ENCODE measurements around the gene ATP6V0B. TPM values are rescaled to one million over a fixed set of nuclear protein-coding genes. Genes with fewer than 3 reads are reported as not detected.

Gene ATP6V0B
- total RNA-seq, 2 experiments from 2014 or later: 116 to 122 TPM

GRCh38 chr1:43982241-43982640 is 7.5 kb downstream of the ATP6V0B start:
- peaks cover 5% of the 10 kb centered on the region for H3K27me3 Mint-ChIP-seq
- peaks cover 33% of the 10 kb centered on the region for H3K36me3 Mint-ChIP-seq
- no peaks in the 10 kb centered on the region for H3K9me3 Mint-ChIP-seq
- peaks cover 20% of the 10 kb centered on the region for H3K4me1 Mint-ChIP-seq
- no peak overlapping the region for H3K27ac Mint-ChIP-seq
- H3K4me3 Mint-ChIP-seq: no peak overlapping the region
- DNase-seq: no peak

GRCh38 chr1:43982808-43983207 is 8.0 kb downstream of the ATP6V0B start:
- no peak for DNase-seq
- no peaks in the 10 kb centered on the region for H3K9me3 Mint-ChIP-seq
- no peak overlapping the region for H3K4me3 Mint-ChIP-seq
- H3K27ac Mint-ChIP-seq: no peak overlapping the region
- H3K4me1 Mint-ChIP-seq: peaks cover 14% of the 10 kb centered on the region
- H3K27me3 Mint-ChIP-seq: peaks cover 5% of the 10 kb centered on the region
- H3K36me3 Mint-ChIP-seq: peaks cover 28% of the 10 kb centered on the region

- peaks cover 5% of the 10 kb centered on the region for H3K27me3 Mint-ChIP-seq
- H3K4me1 Mint-ChIP-seq: peaks cover 10% of the 10 kb centered on the region
- peaks cover 23% of the 10 kb centered on the region for H3K36me3 Mint-ChIP-seq
- H3K9me3 Mint-ChIP-seq: no peaks in the 10 kb centered on the region
- DNase-seq: no peak
- no peak overlapping the region for H3K27ac Mint-ChIP-seq
- no peak overlapping the region for H3K4me3 Mint-ChIP-seq
Measured at GRCh38 chr1:43983253-43983899, 8.6 kb downstream of the ATP6V0B start.

- no peak overlapping the region for H3K27ac Mint-ChIP-seq
- H3K9me3 Mint-ChIP-seq: no peaks in the 10 kb centered on the region
- peaks cover 18% of the 10 kb centered on the region for H3K36me3 Mint-ChIP-seq
- DNase-seq: no peak
- peaks cover 5% of the 10 kb centered on the region for H3K27me3 Mint-ChIP-seq
- H3K4me1 Mint-ChIP-seq: peaks cover 5% of the 10 kb centered on the region
- H3K4me3 Mint-ChIP-seq: no peak overlapping the region
Measured at GRCh38 chr1:43984855-43985254, 10.1 kb downstream of the ATP6V0B start.

- Mint-ChIP-seq H3K27me3 (no peaks in the 10 kb centered on the region), H3K27ac (no peak overlapping the region), H3K4me1 (peaks cover 3% of the 10 kb centered on the region), H3K36me3 (peaks cover 11% of the 10 kb centered on the region), H3K4me3 (no peak overlapping the region), H3K9me3 (no peaks in the 10 kb centered on the region)
- DNase-seq: no peak
Measured at GRCh38 chr1:43985984-43986595, 11.3 kb downstream of the ATP6V0B start.

GRCh38 chr1:43986712-43987111 is 12.0 kb downstream of the ATP6V0B start:
- Mint-ChIP-seq H3K36me3 (peaks cover 11% of the 10 kb centered on the region), H3K4me3 (no peak overlapping the region), H3K9me3 (no peaks in the 10 kb centered on the region), H3K27me3 (no peaks in the 10 kb centered on the region), H3K27ac (no peak overlapping the region), H3K4me1 (peaks cover 7% of the 10 kb centered on the region)
- no peak for DNase-seq

- Mint-ChIP-seq H3K4me1 (peaks cover 12% of the 10 kb centered on the region), H3K27me3 (no peaks in the 10 kb centered on the region), H3K4me3 (no peak overlapping the region), H3K9me3 (no peaks in the 10 kb centered on the region), H3K27ac (no peak overlapping the region), H3K36me3 (peaks cover 11% of the 10 kb centered on the region)
- DNase-seq: no peak
Measured at GRCh38 chr1:43987159-43987902, 12.6 kb downstream of the ATP6V0B start.

GRCh38 chr1:43990271-43991199 is 15.8 kb downstream of the ATP6V0B start:
- peak overlapping the region; percentile 85 for H3K4me3 Mint-ChIP-seq
- DNase-seq: no peak
- H3K27me3 Mint-ChIP-seq: no peaks in the 10 kb centered on the region
- peak overlapping the region; percentile 38 for H3K27ac Mint-ChIP-seq
- H3K36me3 Mint-ChIP-seq: no peaks in the 10 kb centered on the region
- H3K4me1 Mint-ChIP-seq: peaks cover 13% of the 10 kb centered on the region
- no peaks in the 10 kb centered on the region for H3K9me3 Mint-ChIP-seq

GRCh38 chr1:43991200-43991475 is 16.4 kb downstream of the ATP6V0B start:
- Mint-ChIP-seq H3K4me1 (peaks cover 13% of the 10 kb centered on the region), H3K27me3 (no peaks in the 10 kb centered on the region), H3K9me3 (no peaks in the 10 kb centered on the region), H3K36me3 (no peaks in the 10 kb centered on the region), H3K27ac (no peak overlapping the region), H3K4me3 (peak overlapping the region; percentile 85)
- DNase-seq: no peak

GRCh38 chr1:43991476-43992231 is 16.9 kb downstream of the ATP6V0B start, which contains the start of gene CCDC24:
Gene CCDC24, plus strand, starts transcription at chr1:43991599. Its CDS starts 280 bp downstream, at chr1:43991879.
- H3K27me3 Mint-ChIP-seq: no peaks in the 10 kb centered on the region
- H3K4me3 Mint-ChIP-seq: peak within 1 kb of the TSS; percentile 85
- peak; percentile 80 for DNase-seq
- peaks cover 13% of the 10 kb centered on the region for H3K4me1 Mint-ChIP-seq
- H3K9me3 Mint-ChIP-seq: no peaks in the 10 kb centered on the region
- peak within 1 kb of the TSS; percentile 74 for H3K27ac Mint-ChIP-seq
- no peaks in the 10 kb centered on the region for H3K36me3 Mint-ChIP-seq

- Mint-ChIP-seq H3K27me3 (no peaks in the 10 kb centered on the region), H3K9me3 (no peaks in the 10 kb centered on the region), H3K27ac (peak overlapping the region; percentile 68)
Measured at GRCh38 chr1:43992232-43992995, 17.7 kb downstream of the ATP6V0B start.

GRCh38 chr1:43993206-43993914 is 18.6 kb downstream of the ATP6V0B start:
- no peak overlapping the region for H3K27ac Mint-ChIP-seq
- no peaks in the 10 kb centered on the region for H3K27me3 Mint-ChIP-seq
- no peak overlapping the region for H3K4me3 Mint-ChIP-seq
- H3K36me3 Mint-ChIP-seq: no peaks in the 10 kb centered on the region
- peaks cover 13% of the 10 kb centered on the region for H3K4me1 Mint-ChIP-seq
- no peak for DNase-seq
- no peaks in the 10 kb centered on the region for H3K9me3 Mint-ChIP-seq

More at GRCh38 chr1:43992232-43992995, 17.7 kb downstream of the ATP6V0B start:
- Mint-ChIP-seq H3K36me3 (no peaks in the 10 kb centered on the region), H3K4me1 (peaks cover 13% of the 10 kb centered on the region), H3K4me3 (peak overlapping the region; percentile 85)
- DNase-seq: no peak

GRCh38 chr1:43994071-43994470 is 19.3 kb downstream of the ATP6V0B start:
- Mint-ChIP-seq H3K4me1 (peaks cover 13% of the 10 kb centered on the region), H3K27ac (no peak overlapping the region), H3K4me3 (no peak overlapping the region), H3K9me3 (no peaks in the 10 kb centered on the region), H3K36me3 (no peaks in the 10 kb centered on the region), H3K27me3 (no peaks in the 10 kb centered on the region)
- DNase-seq: no peak
